GM18858 (cell line): Measurements from ENCODE around the gene FOXJ3.

Experiments
- ATAC-seq: cut with Tn5 transposase; IDR thresholded peaks from one replicate; pipeline ENCODE4 v1.9.1; 2021; ENCODE audit not compliant: unreplicated experiment

FOXJ3 gene

DNA sequence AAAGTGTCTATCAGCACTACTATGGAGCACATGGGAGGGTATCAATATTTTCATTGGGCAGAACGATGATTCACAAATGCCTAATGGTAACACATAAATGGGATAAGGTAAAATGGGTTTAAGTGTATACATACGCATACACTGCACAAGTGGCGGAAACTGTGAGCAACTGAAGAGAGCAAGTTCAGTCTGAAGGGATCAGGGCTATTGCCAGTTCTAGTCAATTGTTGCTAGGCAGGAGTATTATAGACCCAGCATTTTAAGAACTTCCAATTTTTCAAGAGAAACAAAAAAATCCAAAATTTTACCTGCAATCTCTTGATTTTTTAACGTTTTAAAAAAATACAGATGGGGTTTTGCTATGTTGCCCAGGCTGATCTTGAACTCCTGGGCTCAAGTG, 23.1 kb downstream of the FOXJ3 start:
- no peak for ATAC-seq

DNA sequence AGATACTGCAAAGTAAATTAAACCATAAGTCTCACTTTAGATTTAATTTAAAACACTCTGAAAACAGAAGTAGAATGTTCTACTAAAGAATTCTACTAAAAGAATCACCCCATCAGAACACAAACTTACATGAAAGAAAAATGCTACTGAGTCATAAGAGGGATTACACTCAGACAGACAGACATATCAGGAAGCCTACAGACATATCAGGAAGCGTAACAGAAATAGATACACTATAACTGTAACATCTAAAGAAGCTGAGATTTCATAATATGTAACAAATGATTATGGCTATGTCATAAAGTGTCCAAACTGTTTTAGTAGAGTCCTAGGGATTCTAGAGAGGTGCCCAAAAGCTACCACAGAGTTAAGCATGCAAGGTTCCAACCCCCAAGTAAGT, 23.9 kb downstream of the FOXJ3 start:
- ATAC-seq = no peak

GRCh38 chr1:42306977-42307376, 28.1 kb downstream of the FOXJ3 start:
- no peak for ATAC-seq

DNA sequence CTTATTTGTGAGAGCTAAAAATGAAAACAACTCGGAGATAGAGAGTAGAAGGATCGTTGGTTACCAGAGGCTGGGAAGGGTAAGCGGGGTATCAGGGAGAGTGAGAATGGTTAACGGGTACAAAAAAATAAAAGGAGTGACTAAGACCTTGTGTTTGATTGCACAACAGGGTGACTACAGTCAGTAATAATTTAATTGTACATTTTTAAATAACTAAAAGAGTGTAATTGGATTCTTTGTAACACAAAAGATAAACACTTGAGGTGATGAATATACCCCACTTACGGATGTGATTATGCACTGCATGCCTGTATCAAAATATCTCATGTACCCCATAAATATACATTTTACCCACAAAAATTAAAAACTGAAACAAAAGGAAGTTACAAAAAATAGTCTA, 29.4 kb downstream of the FOXJ3 start:
- ATAC-seq = no peak

- no peak for ATAC-seq
Observed at GRCh38 chr1:42302034-42302433, 33.0 kb downstream of the FOXJ3 start.

- ATAC-seq = no peak
Observed at GRCh38 chr1:42298520-42298919, 36.5 kb downstream of the FOXJ3 start.

- ATAC-seq = no peak
Observed at GRCh38 chr1:42295816-42296215, 39.2 kb downstream of the FOXJ3 start.

DNA sequence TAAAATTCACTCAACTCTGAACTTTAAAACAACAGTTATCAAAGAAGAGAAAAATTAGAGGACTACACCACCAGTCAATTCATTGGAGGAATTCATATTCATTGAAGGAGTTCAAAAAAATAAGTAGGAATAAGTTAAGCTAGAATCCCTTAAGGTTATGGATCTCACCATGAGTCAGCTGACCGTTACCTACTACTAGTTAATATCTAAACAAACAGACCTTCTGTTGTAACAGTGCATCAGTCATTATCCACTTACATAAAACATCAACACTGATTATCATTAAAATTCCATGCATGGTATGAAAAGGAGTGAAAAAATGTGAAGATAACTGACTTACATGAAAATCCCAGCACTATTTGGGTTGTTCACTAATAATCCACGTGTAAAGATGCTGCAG, 44.9 kb downstream of the FOXJ3 start:
- ATAC-seq = no peak

GRCh38 chr1:42288311-42288985, 46.6 kb downstream of the FOXJ3 start:
- ATAC-seq = no peak

DNA sequence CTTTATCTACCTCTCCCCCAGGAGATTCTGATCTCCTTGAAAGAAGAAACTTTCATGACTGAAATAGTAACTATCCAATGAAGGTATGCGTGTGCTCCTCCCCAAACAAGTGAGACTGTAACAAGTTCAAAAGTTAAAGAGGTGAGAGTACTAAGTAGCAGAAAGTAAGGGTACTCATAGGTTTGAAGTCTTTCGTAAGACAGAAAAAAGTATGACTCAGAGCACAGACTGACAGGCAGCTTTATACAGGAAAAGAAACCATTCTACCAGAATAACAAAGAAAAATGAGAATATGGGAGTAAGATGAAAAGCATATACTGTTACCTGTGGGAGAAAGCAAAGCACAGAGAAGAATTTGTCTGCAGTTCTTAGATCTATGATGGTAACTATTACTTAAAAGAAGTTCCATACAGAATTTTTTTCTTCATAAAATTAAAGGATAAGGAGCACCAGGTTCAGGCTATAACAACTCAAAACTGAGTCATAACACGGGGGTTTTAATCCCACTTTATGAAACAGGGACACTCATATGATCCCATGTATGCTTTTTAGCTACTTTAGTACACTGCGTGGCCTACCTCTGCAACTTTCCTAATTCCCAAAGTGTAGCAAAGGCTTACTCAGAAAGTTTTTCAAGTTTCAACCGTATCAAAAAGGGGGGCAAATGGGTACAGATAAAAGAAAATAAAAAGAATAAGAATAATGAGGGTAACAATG, 52.0 kb downstream of the FOXJ3 start:
- ATAC-seq = no peak

DNA sequence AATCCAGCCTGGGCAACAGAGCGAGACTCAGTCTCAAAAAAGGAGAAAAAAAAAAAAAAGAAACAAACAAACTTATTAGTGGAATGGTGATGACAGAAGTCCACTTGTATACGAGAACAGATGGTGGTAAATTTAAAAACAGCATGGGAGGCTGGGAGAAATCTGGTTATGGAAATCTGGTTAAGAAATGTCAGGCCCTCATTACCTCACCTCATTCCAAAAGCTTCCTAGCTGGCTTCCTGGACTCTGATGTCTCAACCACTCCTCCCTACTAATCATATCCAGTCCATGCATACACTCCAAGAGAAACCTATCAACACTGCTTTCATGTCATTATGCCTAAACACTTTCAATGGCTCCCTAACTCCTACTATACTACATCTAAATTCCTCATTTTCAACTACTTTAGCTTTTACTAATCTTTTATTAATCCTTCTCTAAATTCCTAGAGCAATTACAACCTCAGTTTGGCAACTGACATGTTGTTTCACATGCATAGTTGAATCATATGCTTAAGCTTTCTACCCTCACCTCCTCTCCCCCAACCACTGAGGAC, 52.9 kb downstream of the FOXJ3 start:
- ATAC-seq = no peak

GRCh38 chr1:42280821-42281220, 54.2 kb downstream of the FOXJ3 start:
- no peak for ATAC-seq

DNA sequence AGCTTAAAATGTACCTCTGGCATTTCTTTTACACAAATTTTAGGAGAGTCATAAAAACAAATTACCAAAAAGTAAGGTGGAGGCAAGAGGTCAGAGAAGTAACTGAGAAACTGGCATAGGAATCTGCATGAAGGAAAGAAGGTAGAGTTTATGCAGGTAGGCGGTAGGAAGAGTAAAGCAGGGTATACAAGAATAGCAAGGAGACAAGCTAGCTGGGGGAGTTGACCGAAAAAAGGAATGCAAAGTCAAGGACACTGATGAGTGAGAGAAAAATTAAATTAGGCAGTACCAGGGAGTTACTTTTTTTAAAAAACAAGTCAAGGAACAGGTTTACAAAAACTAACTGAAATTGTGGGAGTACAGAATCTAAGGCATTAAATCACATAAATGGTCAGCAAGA, 56.0 kb downstream of the FOXJ3 start:
- ATAC-seq = no peak

DNA sequence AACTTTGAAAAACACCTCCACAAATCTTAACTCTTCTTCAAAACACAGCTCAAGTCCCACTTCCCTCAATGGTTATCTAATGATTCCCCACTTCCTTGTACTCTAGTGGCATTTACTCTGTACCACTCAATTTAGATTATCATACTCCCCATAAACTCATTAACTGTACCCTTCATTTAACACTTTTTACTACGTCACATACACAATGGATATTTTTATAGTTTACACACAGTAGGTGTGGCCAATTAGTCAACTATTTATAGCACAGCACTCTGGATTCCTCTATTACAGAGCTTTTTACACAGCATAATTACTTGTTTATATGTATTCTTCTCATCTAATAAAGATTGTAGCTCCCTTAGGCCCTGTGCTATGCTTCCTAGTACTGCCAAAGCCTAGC, 62.1 kb downstream of the FOXJ3 start:
- ATAC-seq = no peak

GRCh38 chr1:42267904-42268303, 67.1 kb downstream of the FOXJ3 start:
- ATAC-seq = no peak

DNA sequence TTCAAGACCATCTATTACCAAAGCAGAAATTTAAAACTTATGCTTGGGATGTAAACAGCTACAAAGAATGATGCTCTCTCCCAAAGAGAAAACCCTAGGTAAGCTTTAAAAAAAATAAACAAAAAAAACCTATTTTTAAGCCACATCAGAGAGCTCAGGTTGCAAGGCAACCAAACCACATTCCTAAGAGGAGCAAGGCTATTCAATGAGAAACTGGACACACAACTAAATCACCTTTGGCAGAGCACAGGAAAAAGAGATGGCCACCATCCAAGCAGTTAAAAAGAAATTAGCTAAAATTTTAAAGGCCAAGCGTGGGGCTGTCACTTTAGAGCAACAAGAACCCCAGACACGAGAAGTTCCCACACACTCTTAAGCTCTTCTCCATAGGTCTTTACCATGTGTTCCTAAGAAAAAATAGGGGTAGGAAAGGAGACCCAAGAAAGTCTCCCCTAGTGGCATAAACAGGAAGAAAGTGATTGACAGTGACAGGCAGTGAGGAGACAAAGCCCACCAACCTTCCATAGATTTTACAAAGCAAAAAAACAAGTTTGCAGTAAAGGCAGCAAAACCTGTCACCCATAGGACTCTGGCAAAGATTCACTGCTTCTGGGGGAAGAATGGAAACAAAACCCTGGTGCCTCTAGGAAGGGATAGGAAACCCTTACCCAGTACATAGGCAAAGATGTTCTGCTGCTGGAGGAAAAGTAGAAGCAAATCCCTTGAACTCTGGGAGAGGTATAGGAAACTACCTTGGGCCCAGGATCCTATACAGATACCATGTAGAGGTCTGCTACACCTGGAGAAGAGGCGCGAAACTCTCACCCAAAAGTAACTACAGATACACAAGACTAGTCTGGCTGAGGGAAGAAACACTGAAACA, 68.5 kb downstream of the FOXJ3 start:
- no peak for ATAC-seq

DNA sequence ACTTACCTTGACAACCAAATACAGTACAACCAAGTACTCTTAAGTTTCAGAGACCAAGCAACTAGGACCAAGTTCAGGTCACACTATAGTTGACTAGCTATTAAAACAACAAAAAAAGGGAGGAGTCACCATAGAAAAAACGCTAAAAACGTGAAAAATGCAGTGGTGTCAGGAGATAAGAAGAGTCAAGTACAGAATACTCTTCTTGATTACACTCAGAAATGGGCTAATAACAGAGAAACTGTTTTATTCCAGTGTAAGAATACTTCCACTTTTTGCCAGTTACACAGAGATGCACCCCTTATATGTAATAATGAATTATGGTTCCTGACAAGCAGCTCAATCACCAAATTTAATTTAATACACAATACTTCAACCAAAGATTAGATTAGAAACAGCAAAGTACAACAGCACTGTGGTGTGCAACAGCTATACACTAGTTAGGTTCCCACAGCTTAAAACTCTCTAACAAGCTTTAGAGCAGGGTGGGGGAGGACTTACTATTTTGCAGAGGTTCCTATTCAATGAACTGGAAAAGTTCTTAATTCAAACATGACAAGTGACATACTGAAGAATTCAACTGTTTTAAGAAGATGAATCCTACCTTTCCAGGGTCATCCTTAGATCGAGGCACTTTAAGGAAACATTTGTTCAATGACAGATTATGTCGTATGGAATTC, 70.4 kb downstream of the FOXJ3 start:
- ATAC-seq = no peak

- no peak for ATAC-seq
Observed at GRCh38 chr1:42263019-42263418, 72.0 kb downstream of the FOXJ3 start.

- ATAC-seq = no peak
Observed at GRCh38 chr1:42260376-42261070, 74.5 kb downstream of the FOXJ3 start.

- no peak for ATAC-seq
Observed at GRCh38 chr1:42259739-42260064, 75.3 kb downstream of the FOXJ3 start.
